ENCODE measurements around the gene IMMP2L. TPM values are rescaled to one million over a fixed set of nuclear protein-coding genes. Genes with fewer than 3 reads are reported as not detected.

Gene IMMP2L
- total RNA-seq, 2 experiments from 2014 or later = 8.9 to 18.7 TPM

DNA sequence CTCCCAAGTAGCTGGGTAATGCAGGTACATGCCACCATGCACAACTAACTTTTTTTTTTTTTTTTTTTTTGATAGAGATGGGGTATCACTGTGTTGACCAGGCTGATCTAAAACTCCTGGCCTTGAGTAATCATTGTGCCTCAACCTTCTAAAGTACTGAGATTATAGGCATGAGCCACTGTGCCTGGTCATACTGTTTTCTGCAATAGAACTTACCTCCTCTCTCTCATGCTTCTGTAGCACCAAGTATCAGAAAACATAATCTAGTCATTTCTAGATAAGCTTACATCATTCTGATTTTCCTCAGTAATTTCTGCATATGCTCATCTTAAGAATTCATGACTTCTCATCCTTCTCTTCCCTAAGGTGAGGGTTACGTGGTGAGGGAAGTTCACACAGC, 210.0 kb downstream of the IMMP2L start:
- H3K27ac Mint-ChIP-seq = no peak overlapping the region
- no peak for ATAC-seq (ENCODE audit: poor library complexity)
- no peaks in the 10 kb centered on the region for H3K27me3 Mint-ChIP-seq

DNA sequence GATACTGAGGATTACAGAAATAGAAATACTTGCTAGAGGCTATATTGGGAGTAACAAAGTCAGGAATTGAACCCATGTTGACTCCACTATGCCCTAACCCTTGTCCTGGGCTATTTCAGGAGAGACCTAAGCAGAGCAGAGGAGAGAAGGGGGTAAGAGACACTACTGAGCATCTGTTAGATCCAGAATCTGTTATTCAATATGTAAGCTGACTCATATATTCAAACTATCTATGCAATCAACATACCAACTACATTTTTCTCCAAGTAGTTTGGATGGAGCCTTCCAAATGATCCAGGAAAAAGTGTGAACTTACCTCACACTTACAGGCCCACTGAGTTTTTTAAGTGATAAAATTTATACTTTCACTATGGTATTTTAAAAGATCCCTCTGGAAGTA, 216.1 kb downstream of the IMMP2L start:
- peaks cover 4 to 19% of the 10 kb centered on the region in 2 experiments for H3K9me3 ChIP-seq (ENCODE audit: control insufficient read depth in 1 of 2, insufficient read depth in 1 of 2, low read length in 2 of 2)
- ATAC-seq (ENCODE audit: poor library complexity) (no peak), DNase-seq (no peak)
- Mint-ChIP-seq H3K4me1 (ENCODE audit: low read depth) (no peaks in the 10 kb centered on the region), H3K36me3 (ENCODE audit: low read depth) (peaks cover 57% of the 10 kb centered on the region), H3K9me3 (peaks cover 16% of the 10 kb centered on the region), H3K4me3 (no peak overlapping the region), H3K27me3 (no peaks in the 10 kb centered on the region), H3K27ac (no peak overlapping the region)
- H3K27me3 ChIP-seq (ENCODE audit: control insufficient read depth in 1 of 2, insufficient read depth in 2 of 2, low read length in 2 of 2) = no peaks in the 10 kb centered on the region
- TF ChIP-seq, protein P1, sequence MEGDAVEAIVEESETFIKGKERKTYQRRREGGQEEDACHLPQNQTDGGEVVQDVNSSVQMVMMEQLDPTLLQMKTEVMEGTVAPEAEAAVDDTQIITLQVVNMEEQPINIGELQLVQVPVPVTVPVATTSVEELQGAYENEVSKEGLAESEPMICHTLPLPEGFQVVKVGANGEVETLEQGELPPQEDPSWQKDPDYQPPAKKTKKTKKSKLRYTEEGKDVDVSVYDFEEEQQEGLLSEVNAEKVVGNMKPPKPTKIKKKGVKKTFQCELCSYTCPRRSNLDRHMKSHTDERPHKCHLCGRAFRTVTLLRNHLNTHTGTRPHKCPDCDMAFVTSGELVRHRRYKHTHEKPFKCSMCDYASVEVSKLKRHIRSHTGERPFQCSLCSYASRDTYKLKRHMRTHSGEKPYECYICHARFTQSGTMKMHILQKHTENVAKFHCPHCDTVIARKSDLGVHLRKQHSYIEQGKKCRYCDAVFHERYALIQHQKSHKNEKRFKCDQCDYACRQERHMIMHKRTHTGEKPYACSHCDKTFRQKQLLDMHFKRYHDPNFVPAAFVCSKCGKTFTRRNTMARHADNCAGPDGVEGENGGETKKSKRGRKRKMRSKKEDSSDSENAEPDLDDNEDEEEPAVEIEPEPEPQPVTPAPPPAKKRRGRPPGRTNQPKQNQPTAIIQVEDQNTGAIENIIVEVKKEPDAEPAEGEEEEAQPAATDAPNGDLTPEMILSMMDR (IDR thresholded peaks at IDR 0.05) = no peak
- POLR2A ChIA-PET = no interaction called here
- CTCF ChIA-PET = no interaction called here
- H3K4me3 ChIP-seq (ENCODE audit: low read length) = no peak overlapping the region
- intact Hi-C loops (cut with DNase I, micrococcal nuclease) = no loop called here
- no peak overlapping the region for H3K27ac ChIP-seq (ENCODE audit: low read depth in 1 of 2, low read length in 2 of 2)
- H3K36me3 ChIP-seq (ENCODE audit: insufficient read depth, low read length) = no peaks in the 10 kb centered on the region
- H3K4me1 ChIP-seq (ENCODE audit: insufficient read depth, low read length) = no peaks in the 10 kb centered on the region

More for the DNA sequence above, 210.0 kb downstream of the IMMP2L start:
- no peaks in the 10 kb centered on the region for H3K4me1 Mint-ChIP-seq (ENCODE audit: low read depth)
- TF ChIP-seq, protein P1 (IDR thresholded peaks at IDR 0.05) = no peak
- H3K36me3 Mint-ChIP-seq (ENCODE audit: low read depth) = peaks cover 11% of the 10 kb centered on the region
- Histone ChIP-seq H3K4me1 (ENCODE audit: insufficient read depth, low read length) (no peaks in the 10 kb centered on the region), H3K9me3 (ENCODE audit: control insufficient read depth in 1 of 2, insufficient read depth in 1 of 2, low read length in 2 of 2) (no peaks in the 10 kb centered on the region), H3K27me3 (ENCODE audit: control insufficient read depth in 1 of 2, insufficient read depth in 2 of 2, low read length in 2 of 2) (no peaks in the 10 kb centered on the region), H3K4me3 (ENCODE audit: low read length) (no peak overlapping the region), H3K27ac (ENCODE audit: low read depth in 1 of 2, low read length in 2 of 2) (no peak overlapping the region), H3K36me3 (ENCODE audit: insufficient read depth, low read length) (no peaks in the 10 kb centered on the region)
- DNase-seq = no peak
- intact Hi-C loops (cut with DNase I, micrococcal nuclease) = no loop called here
- no peak overlapping the region for H3K4me3 Mint-ChIP-seq
- peaks cover 8% of the 10 kb centered on the region for H3K9me3 Mint-ChIP-seq
- ChIA-PET POLR2A (no interaction called here), CTCF (no interaction called here)

DNA sequence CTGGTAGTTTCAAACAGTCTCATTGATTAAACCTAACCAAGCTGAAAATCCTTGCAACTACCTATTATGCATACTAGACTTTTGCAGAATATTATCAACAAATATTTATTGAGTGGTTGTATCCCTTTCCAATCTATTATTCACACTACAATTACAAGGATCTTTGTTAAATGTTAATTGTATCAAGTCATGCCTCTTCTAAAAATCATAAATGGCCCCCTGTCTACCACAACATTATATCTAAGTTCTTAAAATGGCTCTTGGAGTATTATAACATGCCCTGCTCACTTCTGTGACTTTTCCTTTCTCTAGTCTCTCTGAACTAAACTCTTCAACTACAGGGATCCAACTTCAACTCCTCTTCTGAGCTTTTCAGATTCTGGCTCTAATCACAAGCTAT, 219.3 kb downstream of the IMMP2L start:
- ATAC-seq (ENCODE audit: poor library complexity) (no peak), DNase-seq (no peak)
- Histone ChIP-seq H3K4me1 (ENCODE audit: insufficient read depth, low read length) (no peaks in the 10 kb centered on the region), H3K9me3 (ENCODE audit: control insufficient read depth in 1 of 2, insufficient read depth in 1 of 2, low read length in 2 of 2) (peaks cover 4 to 19% of the 10 kb centered on the region in 2 experiments), H3K36me3 (ENCODE audit: insufficient read depth, low read length) (no peaks in the 10 kb centered on the region), H3K27me3 (ENCODE audit: control insufficient read depth in 1 of 2, insufficient read depth in 2 of 2, low read length in 2 of 2) (no peaks in the 10 kb centered on the region), H3K27ac (ENCODE audit: low read depth in 1 of 2, low read length in 2 of 2) (no peak overlapping the region), H3K4me3 (ENCODE audit: low read length) (no peak overlapping the region)
- H3K4me3 Mint-ChIP-seq = no peak overlapping the region
- POLR2A ChIA-PET = no interaction called here
- CTCF ChIA-PET = interaction anchor here (0.8 kb wide), 1 partner anchor 15 kb away, joined by 3 read pairs; no protein-coding TSS in a partner anchor
- H3K27ac Mint-ChIP-seq = no peak overlapping the region
- H3K27me3 Mint-ChIP-seq = no peaks in the 10 kb centered on the region
- intact Hi-C loops (cut with DNase I, micrococcal nuclease) = no loop called here
- peaks cover 57% of the 10 kb centered on the region for H3K36me3 Mint-ChIP-seq (ENCODE audit: low read depth)
- no peaks in the 10 kb centered on the region for H3K4me1 Mint-ChIP-seq (ENCODE audit: low read depth)
- TF ChIP-seq, protein P1 (IDR thresholded peaks at IDR 0.05) = no peak
- peaks cover 16% of the 10 kb centered on the region for H3K9me3 Mint-ChIP-seq
